ENCODE data around the gene NAT8L.

The NAT8L gene

DNA sequence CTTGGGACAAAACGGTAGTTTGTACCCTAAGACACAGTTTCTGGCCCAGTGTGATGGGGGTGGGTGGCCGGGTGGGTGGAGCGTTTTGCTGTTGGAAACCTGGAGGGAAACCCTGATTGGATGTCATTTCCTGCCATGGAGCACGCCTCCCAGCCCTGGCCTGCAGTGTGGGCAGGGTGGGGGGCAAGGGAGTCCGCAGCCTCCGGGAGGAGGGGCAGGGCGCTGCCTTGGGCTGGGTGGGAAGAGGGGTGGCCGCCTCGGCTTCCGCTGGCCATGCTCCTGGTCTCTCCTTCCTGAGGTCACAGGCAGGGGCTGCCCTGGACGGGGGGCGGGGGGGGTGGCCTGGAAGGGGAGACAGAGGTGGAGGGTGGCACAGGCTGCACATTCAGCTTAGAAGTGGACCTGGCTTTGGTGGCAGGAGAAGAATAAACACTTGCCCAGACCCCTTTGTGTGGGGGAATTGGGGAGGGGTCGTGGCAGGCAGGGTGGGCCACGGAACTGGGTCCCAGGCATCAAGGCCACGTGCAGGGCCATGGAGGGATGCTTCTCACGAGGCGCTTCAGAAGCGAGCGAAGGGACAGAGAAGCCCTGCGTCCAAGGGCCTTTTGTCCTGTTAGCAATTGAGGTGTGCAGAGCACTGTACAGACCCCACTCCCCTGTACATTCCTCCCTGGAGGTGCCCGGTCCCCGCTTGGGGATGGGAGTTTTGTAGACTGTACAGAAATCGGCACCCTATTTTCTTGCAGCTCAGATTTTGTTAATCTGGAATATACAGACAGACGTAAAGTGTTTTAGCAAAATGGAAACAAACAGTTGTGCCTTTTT, 6.2 kb downstream of the NAT8L start:
- DNase-seq, result no peak

DNA sequence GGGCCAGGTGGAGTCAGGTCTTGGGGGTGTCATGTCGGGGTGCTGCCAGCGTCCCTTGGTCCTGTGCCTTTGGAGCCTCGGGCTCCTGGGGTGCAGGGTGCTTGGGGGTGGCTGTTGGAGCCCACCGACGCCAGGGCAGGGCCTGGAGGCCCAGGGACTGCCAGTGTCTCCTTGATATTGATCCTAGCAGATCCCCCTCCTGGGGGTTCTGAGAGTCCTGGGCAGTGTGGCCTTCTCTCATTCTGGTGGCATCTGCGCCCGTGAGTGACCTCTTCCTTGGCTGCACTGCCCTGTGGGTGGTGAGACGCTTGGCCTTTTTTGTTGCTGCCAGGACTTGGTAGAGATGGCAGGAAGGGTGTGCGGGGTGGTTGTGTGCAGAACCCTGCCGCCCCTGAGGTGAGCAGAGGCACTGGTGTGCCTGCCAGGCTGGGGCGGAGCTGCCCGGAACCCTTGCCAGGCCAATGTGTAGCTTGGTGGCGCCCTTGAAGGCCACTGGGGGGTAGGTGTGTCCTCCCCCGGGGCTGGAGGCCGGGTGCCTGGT, 7.0 kb downstream of the NAT8L start:
- no peak for DNase-seq

DNA sequence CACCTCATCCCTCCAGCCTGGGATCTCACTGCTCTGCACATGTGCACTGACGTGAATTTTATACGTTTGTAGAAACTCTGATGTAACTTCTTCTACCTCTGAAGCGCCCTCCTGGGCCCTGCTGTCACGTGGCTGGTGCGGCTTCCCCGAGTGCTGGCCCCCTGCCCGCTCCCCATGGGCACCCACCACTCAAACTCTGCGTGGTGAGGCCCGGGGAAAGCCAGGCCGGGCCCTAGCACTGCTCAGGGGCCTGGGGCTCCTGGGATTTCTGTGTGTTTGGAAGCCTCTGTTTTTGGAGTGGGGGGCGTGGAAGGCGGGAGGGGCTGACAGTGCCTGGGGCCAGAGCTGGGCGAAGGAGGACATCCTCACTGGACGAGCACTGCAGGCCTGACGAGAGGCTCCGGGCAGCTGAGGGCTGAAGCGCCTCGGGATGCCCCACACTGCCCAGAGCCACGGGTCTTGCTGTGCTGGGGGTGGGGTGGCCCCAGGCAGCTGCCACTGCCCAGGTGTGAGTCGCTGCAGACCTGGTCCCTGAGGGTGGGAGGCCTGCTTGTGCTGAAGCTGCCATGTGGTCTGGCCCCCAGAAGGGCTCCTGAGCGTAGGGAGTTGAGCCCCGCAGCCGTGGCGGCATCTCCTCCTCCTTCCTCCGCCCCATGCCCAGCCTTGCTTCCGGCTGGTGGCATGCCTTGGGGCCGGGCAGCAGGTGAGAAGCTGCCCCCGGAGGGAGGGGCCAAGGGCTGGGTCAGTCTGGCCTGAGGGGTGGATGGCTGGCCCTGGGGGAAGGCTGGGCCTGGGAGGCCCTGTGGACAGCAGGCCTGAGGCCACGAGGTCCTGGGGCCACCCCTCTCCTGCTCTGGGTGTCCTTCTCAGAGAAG, 7.7 kb downstream of the NAT8L start:
- DNase-seq, result no peak

DNA sequence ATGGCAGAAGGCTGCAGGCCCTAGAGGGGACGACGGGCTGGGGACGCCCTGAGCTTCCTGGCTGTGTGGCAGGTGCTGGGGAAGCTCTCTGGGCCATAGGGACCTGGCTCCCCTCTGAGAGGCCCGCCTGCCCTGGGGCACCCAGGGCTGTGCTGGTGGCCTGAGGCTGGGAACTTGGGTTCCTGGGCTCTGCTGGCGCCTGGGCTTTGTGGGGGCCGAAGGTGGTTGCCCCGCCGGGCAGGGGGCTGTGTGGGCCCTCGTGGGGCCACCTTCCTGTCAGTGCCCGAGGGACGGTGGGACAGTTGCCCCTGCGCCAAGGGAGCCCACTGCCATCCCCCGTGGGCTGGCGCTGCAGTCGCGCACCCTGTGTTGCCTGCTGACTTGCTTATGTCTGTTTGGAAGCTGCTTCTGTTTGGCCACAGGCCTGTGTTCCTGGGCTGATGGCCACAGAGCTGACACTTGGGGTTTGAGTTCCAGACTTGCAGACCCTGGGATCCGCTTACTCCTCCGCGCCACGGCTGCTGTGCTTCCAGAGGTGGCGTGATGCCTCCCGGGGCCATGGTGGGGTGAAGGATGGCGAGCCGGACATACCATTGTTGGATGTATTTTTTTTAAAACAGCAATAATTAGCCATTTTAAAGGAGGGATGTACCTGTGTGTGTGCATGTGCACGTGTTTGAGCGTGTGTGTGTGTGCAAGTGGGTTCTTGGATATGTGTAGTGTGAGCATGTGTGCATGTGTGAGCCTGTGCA, 8.5 kb downstream of the NAT8L start:
- DNase-seq, result no peak

DNA sequence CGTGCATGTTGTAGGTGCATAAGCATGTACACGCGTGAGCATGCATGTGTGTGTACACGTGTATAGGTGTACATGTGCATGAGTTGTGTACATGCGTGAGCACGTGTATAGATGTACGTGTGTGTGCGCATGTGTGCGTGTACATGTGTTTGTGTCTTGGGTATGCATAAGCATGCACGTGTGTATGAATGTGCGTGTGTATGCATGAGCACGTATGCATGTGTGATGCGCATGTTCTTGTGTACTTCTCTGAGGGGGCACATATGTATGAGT, 9.0 kb downstream of the NAT8L start:
- DNase-seq, result no peak

DNA sequence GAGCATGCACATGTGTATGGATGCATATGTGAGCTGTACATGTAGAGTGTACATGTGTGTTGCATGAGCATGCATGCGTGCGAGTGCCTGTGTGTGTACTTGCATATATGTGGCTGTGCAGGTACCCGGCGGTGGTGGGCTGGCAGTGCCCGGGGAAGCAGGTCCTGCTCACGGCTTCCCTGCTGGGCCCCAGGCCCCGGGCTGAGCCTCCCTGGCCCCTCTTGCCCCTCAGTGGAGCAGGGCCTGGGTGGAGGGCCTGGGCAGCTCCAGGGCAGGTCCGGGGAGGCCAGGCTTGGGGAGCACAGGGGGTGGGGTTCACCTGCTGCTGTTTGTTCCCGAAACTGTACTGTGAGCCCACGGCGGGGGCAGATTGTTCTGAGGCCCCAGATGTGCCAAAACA, 9.4 kb downstream of the NAT8L start:
- DNase-seq, result no peak

DNA sequence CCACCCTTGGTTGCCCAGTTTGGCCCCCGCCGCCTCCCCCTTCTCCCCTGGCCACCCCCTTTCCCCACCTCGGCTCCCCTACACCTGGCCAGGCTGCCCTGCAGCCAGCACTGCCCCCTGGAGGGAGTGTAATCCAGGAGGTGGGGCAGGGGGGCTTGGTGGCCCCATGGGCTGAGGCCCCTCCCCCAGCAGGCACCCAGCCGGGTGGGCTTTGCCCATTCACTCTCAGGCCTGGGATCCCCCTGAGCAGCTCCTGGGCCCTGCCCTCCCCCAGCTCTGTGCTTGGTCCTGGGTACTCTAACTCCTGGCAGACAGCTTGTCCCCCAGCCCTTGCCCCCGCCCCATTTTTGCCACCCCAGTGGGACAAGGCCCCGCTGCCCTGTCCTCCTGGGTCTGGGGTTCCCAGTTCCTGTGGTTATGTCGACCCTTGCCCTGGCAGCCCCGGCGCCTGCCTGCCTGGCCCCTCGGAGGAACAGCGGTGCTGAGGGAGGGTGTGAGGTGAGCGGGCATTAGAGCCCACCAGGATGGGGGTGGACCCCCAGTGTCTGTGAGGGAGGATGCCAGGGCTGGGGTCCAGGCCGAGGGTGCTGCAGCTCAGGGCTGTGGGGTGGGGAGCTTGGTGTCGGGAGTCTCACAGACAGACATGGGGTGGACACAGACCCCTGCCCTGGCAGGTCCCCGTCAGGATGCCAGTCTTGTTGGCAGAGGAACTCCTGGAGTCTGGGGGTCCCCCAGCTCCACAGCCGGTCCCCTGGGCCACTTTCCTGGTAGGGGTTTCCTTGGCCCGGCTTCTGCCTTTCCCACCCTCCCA, 10.2 kb downstream of the NAT8L start:
- no peak for DNase-seq

DNA sequence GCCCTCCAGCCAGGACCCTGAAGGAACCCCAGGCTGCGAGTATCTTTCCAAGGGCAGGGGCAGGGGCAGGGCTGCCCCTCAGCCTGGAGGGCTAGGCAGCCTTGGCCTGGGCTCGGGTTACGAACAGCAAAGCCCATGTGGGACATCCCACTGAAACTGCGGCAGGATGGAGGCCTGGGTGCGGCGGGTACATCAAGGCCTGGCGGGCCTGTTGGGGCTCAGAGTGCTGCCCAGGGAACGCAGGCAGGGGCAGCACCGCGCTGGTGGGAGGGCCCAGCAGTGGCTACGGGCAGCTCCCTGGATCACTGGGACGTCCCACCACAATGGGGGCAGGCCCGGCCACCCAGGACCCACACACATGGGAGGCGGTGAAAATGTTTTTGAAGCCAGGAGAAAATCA, 10.9 kb downstream of the NAT8L start:
- no peak for DNase-seq

DNA sequence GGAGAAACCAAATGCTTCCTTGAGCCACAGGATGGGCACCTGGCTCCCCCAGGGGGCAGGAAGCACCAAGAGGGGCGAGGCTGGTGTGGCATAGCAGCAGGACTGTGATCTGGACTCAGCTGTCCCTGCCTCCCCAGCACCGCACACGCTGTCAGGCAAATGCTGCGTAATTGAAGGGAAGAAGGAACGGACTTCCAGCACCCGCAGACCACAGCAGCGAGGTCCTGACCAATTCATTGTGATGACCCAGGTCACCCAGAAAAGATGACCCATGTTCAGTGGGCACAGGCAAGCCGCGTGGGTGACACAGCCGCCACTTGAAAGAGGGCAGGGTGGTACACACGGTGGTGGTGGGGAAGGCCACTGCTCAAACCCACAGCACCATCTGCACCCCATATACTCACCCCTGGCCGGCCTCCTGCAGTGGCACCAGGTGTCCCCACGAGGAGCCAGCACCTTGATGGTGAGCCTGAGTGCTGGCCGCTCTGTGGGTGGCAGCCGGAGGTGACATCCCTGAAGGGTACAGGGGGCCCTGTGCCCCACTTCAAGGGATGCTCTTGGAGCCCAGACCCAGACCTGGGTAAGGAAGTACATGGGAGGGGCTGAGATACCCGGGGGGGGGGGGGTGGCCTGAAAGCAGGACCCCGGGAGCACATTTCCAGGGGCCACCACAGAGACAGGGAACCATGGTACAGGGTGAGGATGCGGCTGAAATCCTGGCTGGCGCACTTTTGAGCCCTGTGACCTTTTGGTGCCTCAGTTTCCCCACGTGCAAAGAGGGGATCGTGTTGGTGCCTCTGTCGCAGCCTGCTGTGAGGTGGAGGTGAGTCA, 11.5 kb downstream of the NAT8L start:
- DNase-seq, result no peak

DNA sequence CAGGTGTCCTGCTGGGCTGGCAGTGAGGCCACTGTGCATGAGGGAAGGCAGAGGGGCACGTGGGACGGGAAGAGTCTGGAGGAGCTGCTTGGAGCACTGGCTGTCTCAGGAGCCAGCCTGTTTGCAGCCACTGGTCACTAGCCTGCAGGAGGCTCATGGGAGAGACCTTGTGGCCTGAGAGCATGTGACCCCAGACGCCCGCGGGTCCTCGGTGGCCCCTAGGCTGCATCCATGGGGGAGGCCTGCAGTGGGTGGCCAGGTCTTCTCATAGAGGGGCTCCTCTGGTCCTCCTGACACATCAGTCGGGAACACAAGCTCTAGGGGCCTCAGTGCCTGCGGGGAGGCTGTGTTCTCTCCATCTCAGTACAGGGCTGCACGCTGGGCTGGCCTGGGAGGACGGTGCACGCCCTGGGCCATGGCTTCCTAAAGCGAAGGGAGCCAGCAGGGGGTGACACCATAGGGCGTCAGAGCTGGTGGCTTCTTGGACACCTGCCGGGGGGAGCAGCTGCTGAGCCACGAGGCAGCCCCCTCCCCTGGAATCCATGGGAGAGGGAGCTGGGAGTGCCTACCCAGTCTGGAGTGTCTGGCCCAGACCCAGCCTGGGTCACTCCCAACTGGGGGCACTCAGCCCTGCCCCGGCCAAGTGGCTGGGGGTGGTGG, 12.3 kb downstream of the NAT8L start:
- DNase-seq, result no peak

DNA sequence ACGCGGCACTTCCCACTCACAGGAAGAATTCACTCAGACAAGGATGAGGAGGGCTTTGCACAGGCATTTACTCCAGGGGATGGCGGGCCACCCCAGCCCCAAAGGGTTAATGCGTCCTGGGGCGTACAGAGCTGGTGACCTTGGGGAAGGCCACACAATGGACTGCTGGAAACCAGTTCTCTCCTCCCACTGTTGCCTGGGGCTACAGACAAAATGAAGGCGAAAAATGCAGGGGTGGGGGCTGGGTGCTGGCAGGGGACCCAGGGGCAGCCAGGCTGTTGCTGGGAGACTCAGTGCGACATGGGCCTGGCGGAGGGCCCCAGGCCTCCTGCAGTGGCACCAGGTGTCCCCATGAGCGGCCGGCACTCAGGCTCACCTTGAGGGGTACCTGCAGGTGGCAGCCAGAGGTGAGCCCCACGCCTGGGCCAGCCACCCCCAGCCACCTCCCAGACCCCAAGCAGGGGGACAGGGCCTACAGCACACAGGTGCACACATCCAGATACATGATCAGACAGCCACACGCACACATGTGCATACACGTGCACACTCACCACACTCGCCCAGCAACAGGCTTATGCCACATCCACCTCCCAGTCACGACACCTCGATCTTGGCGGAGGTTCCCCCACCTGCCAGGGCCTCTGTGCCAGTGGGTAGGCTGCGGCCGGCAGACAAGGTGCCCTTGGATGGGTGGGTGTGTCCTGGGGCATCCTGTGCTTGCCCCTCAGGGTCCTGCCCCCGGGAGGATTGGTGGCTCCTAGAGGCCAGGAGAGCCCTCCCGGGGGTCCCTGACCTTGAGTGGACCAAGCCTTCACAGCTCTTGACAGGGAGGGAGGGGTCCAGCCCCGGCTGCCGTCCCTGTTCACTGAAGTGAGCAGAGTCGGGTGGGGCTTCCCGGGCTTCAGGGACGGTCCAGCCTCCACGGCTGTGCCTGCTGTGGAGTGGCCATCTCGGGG, 13.1 kb downstream of the NAT8L start:
- no peak for DNase-seq

DNA sequence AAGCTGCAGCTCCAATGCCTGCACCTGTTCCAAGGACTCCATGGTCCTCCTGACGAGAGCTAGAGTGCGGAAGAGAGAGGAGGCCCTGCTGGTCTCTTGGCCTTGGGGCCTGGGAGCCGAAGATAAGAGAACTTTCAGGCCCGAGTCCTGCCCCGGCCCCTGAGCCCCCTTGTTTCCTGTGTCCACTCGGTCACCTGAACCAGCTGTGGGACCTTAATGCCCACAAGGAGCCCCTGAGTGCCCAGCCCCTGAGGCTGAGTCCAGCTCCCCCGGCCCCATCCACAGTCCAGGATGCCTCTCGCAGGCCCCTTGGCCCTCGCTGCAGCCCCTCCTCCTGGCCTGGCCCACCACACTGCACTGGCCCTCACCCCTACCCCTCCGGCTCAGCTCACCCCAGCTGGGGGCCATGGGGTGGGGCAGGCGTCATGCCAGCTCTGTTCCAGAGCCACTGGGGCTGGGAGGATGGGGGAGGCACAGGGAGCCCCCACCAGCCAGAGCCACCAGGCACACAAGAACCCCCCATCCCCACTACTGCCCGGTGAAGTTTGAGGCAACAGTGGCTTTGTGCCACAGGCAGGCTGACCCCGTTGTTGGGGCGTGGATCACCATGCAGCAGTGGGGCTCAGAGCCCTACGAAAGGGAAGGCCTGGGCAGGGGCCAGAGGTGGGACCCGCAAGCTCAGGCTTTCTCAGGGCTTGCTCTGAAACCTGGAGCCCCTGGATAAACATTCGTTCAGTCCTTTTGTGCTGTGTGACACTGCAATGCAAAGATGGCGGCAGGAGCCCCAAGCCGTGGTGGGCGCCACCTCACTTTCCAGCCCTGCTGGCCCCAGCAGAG, 14.1 kb downstream of the NAT8L start:
- DNase-seq, result no peak

DNA sequence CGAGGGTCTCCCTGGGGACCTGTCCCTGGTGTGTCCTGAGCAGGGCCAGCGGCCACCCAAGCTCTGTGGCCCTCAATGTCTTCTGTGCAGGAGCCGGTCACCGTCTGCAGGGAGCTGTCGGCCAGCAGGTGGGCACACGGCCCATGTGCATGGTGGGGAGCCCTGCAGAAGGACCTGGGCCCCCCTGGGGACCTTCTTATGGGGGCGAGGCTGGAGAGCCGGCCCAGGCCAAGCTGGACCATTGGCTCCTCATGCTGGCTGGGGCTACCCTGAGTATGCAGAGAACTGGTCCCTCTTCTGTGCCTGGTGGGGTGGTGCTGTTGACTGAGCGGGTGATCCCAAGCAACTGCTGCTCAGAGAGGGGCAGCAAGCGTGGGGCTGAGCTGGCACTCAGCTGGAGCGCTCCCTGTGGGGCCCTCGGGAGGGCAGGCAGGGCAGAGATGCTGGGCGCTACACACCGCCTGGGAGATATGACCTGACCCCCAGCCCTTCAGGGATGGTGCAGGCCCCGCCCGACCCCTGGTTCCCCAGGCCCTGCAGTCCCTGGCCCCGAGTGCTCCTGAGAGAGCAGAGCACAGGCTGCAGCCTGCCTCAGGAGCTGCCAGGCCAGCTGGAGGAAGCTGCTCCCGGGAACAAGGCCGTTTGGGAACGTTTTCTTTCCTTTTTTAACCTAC, 14.8 kb downstream of the NAT8L start:
- no peak for DNase-seq

DNA sequence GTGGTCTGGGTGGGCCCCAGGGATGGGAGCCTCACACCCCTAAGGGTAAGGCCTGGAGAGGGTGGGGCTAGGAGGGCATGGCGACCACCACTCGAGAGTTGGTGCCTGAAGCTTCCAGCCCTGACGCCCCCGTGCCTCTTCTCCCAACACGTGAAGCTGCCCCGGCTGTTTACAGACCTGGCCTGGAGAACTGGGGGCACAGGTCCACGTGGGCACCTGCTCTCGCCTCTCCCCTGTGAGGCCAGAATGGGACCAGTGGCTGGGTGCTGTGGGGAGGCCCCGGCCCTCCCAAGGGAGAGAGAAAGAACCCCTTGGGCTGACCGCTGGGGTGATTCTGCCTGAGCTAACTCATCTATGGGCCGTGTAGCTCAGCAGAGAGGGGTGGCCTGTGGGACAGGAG, 15.5 kb downstream of the NAT8L start:
- no peak for DNase-seq

DNA sequence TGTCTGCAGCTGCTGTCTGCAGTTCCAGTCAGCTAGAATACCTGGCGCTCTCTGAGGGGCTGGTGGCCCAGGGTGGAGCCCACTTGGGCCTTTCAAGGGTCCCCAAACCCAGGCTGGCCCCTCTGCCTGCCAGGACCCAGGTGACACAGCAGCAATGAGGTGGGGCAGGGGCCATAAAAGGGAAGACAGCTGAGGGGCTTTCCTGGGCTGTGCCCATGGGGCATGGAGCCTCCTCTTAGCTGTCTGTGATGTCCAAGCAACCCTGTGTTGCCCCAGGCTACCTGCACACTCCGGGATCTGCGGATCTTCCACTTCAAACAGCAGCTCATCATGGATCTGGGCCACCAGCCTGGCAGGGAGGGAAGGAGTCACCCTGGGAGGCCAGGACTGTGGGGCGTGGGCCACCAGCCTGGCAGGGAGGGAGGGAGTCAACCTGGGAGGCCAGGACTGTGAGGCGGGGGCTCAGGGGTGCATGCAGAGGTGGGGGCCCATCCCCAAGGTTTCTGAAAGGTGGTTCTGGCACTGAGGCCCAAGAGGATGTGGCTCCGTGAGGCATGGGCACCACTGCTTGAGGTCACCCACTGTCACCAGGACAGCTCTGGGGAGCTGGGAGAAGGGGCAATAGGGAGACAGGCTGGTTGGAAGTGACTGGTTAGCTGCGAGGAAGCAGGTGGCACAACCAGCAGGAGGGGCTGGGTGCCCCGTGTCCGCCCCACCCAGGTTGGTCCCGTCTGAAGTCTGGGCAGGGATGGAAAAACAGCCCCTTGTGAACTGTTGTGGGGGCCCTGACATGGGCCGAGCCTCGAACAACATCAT, 16.3 kb downstream of the NAT8L start:
- no peak for DNase-seq

DNA sequence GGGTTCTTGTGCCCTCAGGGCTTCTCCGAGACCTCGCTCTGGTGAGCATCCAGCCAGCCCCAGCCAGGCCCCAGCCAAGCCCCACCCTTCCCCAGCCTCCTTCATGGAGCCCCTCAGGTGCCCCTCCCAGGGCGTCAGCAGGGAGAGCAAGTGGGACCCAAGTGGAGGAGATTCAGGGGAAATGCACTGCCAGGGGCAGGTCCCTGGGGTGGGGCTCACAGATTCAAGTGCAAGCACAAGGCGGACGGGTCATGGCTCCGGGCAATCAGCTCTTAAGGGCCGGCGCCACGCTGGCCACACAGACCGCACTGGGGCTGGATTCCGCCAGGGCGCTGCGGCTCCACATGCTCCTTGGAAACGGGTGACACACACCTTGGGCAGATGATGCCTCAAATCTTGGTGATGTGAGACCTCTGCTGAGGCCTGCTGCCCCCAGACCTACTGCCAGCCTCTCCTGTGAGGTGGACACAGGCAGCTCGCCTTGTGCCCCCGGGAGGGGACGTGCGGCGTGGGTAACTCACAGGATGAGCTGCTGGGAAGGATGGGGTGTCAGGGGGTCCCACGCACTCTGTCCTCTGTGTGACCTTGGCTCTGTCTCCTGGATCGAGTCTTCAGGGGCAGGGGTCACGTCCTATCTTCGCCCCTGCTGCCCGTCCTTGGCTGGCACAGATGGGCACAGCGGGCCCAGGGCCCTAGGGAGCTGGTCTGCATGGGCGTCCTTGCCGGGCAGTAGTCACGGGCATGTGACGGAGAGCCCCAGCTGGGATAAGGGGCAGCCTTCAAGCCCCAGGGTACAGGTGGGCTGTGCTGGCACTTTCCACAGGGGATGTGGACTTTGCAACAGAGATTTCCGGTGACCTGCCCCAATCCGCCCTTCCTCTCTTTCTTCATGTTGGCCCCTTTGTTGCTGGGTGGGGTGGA, 17.1 kb downstream of the NAT8L start:
- no peak for DNase-seq
